Sciatic nerve (tissue), 2 donors: ENCODE data around the gene TRAP1. TPM values are rescaled to one million over a fixed set of nuclear protein-coding genes. Genes with fewer than 3 reads are reported as not detected.
A peak's percentile ranks its signal among the peaks of the same experiment; 100 is the strongest.
"Not testable (repeated sequence)": the region's sequence is repeated elsewhere in the genome, so short reads cannot be mapped to it uniquely, and the experiment has no call there.

Experiments used
- ATAC-seq: fragments of 200-7000 bp; cut with Tn5 transposase; one replicate; pipeline ENCODE4 v1.9.1; 2020; ENCODE audit warnings: mild to moderate bottlenecking, moderate library complexity
- DNase-seq: peaks from one replicate; pipeline ENCODE4 v3.0.0-alpha.2; 2020; ENCODE audit warnings: low spot score
- intact Hi-C: fragments of 100-400 bp; cut with DNase I; formaldehyde crosslinking; loops from one replicate; pipeline ENCODE4 v1.14.2; 2022
- total RNA-seq: library from RNA; stranded (reverse); fragmentation: NEBNext Ultra II Directional; extraction: Animal tissue kit (Norgen Biotek cat#: 25700); gene quantifications from one replicate; pipeline ENCODE4 v1.2.1, GENCODE V29; 2021
- donor health status: DM: no; HTN: no; CAD: no.
- donor health status: DM: no; HTN: no; CAD: no.

Gene TRAP1
- total RNA-seq, 1 donor from 2014 or later = 73.6 TPM

DNA sequence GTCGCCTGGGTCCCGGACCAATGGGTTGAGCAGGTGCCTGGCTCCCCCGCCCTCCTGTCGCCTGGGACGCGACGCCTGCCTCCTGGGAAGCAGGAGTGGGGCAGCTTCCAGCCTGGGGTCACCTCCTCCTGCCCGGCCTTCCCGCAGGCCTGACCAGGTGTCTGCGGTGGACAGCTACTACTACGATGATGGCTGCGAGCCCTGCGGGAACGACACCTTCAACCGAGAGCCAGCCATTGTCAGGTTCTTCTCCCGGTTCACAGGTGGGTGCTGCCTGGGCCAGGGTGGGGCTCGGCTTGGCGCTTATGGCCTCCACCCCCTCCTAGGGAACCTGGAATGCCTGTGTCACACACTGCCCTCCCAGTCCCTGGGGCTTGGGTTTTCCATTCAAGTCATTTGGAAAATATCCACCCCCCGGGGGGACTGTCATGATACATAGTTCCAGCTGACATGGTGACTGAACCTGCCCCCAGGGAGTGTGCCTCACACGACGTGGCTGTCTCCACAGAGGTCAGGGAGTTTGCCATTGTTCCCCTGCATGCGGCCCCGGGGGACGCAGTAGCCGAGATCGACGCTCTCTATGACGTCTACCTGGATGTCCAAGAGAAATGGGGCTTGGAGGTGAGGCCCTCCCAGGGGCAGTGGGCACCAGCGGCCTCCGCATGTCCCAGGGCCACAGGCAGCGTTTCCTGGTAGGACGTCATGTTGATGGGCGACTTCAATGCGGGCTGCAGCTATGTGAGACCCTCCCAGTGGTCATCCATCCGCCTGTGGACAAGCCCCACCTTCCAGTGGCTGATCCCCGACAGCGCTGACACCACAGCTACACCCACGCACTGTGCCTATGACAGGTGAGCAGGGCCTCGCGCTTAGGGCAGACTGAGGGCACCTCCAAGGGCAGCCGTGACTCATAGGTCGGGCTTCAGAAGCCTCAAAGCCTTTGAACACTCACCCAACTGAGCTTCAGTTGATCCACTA lies 60.5 kb downstream of the TRAP1 start:
- peak; percentile 56 for DNase-seq
- intact Hi-C loops = no loop called here
- ATAC-seq = no peak

GRCh38 chr16:3656160-3656490 lies 61.2 kb downstream of the TRAP1 start:
- ATAC-seq, intact Hi-C loops: not testable (repeated sequence)
- peak; percentile 22 for DNase-seq

GRCh38 chr16:3655396-3656159 lies 61.7 kb downstream of the TRAP1 start:
- no peak for ATAC-seq
- DNase-seq = peak; percentile 42
- intact Hi-C loops = no loop called here

- DNase-seq = peak; percentile 54
- ATAC-seq = no peak
- intact Hi-C loops = no loop called here
Observed at GRCh38 chr16:3655030-3655395, 62.3 kb downstream of the TRAP1 start.

DNA sequence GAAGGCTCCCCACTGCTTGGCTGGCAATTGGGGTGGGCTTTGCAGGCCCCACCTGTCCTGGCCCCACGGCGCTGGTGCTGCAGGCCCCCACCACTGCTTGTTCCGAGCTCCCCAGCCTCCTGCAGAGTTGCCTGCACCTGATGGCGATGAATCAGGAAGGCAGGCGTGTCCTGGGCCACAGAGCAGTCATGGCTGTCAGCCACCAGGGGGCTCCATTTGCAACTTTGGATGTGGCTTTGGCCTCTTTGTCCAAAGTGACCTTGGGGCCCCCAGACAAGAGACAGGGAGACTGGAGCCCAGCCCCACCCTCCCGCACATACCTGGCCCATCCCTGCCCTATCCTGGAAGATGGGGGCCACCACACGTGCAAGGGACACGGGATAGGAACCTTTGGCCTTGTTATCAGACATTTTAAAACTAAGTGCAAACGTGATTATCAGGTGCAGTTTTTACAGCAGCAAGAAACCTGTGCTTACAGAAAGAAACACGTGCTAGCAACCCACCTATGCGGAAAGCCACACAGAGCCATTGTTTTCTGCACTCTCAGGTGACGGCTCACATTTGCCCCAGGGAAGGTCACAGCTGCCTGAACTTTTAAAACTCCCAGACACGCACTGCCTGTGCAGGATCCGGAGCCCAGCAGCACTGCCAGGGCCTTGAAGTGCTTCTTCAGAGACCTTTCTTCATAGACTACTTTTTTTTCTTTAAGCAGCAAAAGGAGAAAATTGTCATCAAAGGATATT lies 62.9 kb downstream of the TRAP1 start, which contains the start of gene DNASE1:
Gene DNASE1, plus strand, starts transcription at position 443 of the 743 bp plus-strand sequence. CDS start 683 bp downstream, outside the sequence.
- peak; percentile 75 for DNase-seq
- ATAC-seq = peak; percentile 69

DNA sequence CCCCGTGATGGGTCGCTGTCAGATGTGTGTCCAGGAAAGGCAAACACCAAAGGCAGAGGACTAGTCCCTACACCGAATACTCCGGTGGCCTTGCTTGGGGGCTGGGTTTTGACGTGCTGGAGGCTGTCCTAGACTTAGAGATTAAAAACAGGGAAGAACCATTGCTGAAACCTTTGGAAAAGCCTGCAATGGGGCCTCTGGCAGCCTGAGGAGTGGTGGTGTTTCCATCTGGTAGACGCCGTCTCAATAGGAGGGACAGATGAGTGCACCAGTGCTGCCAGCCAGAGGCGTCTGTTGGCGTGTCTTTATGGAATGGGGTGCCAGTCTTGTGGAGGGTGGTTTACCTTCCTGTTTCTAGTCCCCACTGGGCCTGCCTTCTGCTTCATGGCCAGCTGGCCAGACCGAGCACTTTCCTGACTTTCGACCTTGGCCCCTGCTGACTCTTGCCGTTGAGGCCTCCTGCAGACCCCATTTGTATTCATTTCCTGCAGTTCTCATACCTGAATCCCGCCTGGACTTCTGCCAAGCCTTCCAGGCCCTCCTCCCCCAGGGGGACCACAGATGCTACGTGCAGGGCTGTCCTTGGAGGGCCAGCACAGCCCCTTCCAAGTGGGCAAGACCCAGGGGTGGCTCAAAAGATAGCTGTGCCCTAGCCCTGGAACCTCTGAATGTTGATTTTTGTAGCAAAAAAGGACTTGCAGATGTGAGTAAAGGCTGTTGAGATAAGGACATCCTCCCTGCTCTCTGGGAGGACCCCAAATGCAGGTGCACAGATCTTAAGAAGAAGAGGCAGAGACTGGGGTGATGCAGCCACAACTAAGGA lies 64.7 kb downstream of the TRAP1 start:
- intact Hi-C loops = no loop called here
- ATAC-seq (no peak), DNase-seq (peak; percentile 52)

More for the DNA sequence above, 62.9 kb downstream of the TRAP1 start, which contains the start of gene DNASE1:
- intact Hi-C loops = no loop called here

DNA sequence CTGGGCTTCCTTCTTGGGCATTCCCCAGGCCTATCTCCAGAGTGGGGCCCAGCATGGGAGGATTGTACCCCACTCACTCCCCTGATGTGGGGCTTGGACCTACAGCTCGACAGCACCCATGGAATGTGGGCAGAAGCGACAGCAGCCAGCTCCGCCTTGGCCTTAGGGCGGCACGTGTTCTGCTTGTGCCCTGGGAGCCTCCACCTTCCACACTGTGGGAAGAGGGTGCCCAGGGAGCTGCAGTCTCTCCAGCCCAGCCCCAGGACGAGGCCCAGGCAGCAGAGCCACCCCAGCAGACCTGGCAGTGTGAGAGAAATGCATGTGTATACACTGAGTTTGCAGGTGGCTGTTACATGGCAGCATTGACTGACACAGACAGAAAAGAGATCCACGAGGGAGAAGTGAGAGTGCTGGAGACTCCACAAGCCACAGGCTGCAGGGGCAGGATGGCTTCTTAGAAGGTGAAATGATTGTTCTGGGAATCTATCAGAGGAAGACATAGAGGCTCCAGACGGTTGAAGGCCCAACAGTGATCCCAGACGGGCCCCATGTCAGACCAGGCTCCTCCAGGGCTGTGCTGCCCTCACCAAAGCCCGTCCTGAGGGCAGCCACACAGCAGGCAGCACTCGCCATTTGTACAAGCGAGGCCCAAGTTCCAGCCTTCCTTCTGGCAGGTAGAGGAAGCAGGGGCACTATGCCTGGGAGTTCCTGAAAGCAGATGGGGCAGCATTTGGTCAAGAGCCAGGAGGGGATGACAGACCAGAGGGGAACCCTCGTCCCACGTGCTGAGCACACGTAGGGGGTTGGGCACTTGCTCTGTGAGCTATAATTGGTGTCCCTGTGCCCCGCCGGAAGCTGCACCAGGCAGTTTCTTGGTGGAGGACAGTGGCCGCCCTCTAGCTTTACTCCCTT lies 65.6 kb downstream of the TRAP1 start:
- no peak for ATAC-seq
- intact Hi-C loops = no loop called here
- peak; percentile 45 for DNase-seq

DNA sequence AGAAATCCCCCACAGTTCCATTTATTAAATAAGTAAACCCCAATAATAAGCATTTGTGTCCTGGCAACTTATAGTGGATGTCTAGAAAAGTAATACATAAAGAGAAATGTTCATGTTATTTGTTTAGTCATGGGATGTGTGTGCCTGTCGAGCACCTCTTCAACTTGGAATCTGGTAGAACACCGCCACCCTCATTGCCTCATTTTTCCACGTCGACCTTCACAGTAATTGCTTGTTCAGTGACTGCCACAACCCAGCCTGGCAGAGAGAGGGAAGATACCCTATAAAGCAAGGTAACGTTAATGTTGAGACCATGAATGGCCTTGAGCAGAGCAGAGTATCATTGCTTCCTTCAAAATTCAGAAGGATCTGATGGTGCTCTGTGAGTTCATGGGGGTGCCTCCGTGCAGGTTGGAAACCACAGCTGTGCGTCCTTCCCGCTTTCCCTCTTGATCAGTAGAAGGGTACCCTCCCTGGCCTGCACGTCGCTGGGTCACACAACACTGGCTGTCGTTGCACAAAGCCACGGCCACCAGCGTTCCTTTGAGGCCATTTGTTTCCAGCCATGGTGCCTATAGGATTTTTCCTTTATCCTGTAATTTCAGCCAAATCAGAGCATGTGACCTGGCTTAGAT lies 66.6 kb downstream of the TRAP1 start:
- peak; percentile 34 for DNase-seq
- intact Hi-C loops = no loop called here
- no peak for ATAC-seq

DNA sequence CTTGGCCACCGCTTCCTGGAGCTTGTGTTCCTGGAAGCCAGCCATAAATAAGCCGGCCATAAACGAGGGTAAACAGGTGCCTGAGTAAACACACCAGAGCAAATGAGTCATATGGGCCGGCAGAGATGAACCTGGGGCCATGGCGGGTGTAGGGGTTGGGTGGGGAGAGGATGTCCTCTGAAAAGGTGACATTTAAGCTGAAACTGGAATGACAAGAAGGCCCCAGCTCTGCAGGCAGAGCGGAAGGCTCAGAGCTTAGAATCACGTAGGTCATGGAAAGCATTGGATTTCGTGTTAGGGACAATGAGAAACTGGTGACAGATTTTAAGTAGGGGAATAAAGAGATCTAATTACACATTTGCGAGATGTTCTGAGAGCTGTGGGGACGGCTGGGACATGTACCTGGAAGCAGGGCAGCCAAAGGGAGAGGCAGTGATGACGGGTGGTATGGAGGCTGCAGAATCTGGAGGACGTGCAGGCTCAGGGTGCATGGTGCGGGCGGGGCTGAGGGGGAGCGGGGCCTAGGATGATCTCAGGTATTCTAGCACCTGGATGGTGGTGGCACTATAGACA lies 70.9 kb downstream of the TRAP1 start:
- no peak for ATAC-seq
- DNase-seq = no peak
- intact Hi-C loops = no loop called here

DNA sequence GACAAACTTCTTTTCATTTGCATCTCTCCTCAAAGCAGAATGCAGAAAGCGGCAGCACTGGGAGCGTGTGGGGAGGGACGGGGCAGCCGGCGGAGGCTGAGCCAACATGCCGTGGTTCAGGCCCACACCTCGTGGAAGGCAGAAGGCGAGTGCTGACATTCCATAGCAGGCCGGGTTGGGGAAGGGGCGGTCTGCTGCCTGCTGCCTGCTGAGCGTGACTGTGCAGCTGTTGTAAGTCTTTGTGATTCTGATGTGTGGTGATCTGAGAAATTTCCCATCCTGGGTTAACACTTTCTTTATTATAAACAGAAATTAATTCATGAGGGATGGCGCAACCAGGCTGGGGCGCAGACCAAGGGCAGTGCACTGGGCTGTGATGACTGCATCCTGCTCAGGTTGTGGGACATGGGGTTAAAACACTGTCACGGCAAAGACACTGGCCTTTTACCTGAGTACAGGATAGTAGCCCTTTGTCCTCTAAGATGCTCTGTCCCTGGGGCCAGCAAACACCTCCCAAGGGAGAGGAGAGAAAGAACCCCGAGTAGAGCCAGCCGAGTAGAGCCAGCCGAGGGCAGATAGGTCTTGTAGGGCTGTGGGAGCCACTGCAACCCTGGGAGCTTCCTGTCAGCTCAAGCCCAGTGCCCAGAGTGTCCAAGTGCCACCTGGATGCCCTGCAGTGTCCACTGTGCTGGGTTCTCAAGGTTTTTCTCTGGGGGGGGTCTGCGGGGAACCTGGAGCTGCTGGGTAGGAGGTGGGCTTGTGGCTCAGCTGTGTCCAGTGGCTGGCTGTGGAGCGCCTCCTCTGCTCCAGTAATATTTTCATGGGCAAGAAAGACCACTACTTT lies 71.6 kb downstream of the TRAP1 start:
- ATAC-seq (peak; percentile 38), DNase-seq (no peak)
- intact Hi-C loops = no loop called here

DNA sequence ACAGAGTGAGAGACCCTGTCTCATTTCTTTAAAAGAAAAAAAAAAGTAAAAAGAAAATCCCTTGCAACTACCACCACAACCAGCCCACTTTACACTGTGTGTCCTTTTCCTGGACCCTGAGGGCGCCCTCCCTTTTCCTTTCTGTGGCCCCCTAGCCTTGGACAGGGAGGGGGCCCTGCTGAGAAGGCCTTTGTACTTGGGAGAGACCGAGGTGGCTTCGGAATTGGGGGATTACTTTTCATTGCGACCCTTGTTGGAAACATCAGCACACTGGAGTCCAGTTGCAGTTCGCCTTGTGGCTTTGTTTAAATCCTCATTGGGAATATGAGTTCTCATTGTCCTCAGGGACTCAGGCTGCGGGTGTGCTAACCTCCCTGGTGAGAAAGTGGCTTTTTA lies 72.2 kb downstream of the TRAP1 start:
- DNase-seq = no peak
- no peak for ATAC-seq
- intact Hi-C loops = no loop called here

DNA sequence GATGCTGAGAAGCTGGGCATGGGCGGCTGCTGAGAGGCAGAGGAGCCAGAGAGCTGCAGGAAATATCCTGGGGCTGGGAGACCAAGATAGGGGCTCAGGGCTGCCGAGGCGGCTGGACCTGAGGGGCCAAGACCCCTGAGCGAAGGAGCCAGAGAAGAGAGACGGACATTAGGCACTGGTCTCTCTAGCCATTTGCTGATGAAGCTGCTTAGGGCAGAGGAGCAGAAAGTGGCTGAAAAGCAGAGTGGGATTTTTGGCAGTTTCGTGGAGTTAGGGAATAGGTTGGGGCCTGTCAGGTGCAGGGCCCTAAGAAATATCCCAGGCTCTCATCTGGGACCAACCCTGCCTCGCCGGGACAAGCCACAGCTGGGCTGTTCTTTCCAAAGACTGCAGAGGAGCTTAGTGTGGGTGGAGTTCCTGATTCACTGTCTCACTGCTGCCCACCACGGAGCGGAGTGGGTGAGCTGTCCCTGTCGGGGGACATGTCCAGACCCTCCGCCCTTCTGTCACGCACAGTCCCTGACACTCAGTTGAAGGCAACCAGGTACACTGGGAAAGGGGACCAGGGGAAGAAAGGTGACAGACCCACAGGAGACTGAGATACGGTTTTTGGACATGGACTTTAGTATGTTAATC lies 74.1 kb downstream of the TRAP1 start:
- no peak for DNase-seq
- intact Hi-C loops = no loop called here
- ATAC-seq = no peak

GRCh38 chr16:3642397-3643094 lies 74.8 kb downstream of the TRAP1 start:
- no peak for ATAC-seq
- DNase-seq = no peak
- intact Hi-C loops = no loop called here

- intact Hi-C loops = no loop called here
- DNase-seq (no peak), ATAC-seq (no peak)
Observed at GRCh38 chr16:3641801-3642396, 75.4 kb downstream of the TRAP1 start.
